Measurements from ENCODE around the gene NKPD1. TPM values are rescaled to one million over a fixed set of nuclear protein-coding genes. Genes with fewer than 3 reads are reported as not detected.

The NKPD1 gene
- total RNA-seq, 5 donors from 2014 or later (not counting 1 experiment from before 2014, with no cell fraction given): 0.95 to 1.3 (median 1.2) TPM

DNA sequence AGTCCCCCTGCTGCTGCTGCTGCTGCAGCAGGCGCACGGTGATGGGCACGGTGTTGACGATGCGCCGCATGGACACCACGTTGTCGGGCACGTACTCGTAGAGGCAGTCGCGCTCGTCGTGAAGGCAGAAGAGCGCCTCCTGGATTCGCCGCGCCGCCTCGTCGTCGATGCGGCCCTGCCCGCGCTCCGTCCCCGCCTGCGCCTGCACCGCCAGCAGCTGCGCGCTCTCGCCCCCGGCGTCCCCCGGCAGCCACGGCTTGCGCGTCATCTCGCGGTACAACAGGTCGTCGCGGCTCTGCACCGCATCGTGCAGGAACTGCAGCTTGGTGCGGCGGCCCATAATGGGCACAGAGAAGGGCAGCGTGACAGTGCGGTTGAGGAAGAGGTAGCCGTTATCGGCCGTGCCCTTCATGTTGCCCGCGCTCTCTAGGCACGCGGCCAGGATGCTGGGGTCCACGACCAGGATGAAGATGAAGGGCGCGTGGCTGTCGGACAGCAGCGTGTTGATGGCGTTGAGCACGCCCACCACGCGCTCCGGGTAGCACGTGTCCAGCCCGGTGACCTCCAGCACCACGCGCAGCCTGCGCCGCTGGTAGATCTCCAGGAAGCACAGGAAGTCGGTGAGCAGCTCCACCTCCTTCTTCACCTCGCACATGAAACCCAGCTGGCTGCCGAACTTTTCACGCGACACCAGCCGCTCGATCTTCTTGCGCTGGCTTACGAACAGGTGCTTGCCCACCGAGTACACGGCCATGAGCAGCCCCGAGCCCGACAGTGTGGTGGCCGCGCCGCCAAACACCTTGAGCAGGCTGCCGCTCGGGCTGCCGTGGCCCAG, 8.1 kb downstream of the NKPD1 start:
- Mint-ChIP-seq H3K4me1 (peaks cover 25 to 30% (median 26%) of the 10 kb centered on the region in 3 donors), H3K9me3 (no peaks in the 10 kb centered on the region), H3K4me3 (peak overlapping the region; percentile 78 to 84 (median 80)), H3K36me3 (no peaks in the 10 kb centered on the region), H3K27ac (peak overlapping the region in 1 of 2 donors; percentile 52), H3K27me3 (peaks cover 5 to 23% of the 10 kb centered on the region in 2 donors)
- DNase-seq (peak in 34 of 35 experiments; percentile 21 to 68 (median 37)), ATAC-seq (replicated peaks in 1 of 4) (peak; percentile 76 to 79 (median 77))
- POLR2A ChIA-PET: interaction anchor here in 1 of 2 donors (0.7 kb wide), 1 partner anchor 1720 kb away, joined by 3 read pairs; no protein-coding TSS in a partner anchor
- WGBS (ENCODE audit: insufficient coverage): 3% methylated on average over 91 of the region's 91 CpGs
- Histone ChIP-seq H3K4me3 (ENCODE audit: control insufficient read depth in 1 of 2, extremely low read depth in 1 of 2, low read length in 1 of 2) (peak overlapping the region; percentile 41 to 52), H3K27me3 (replicated peaks in 1 of 2; ENCODE audit: control insufficient read depth in 2 of 2, extremely low read depth in 1 of 2, insufficient read depth in 2 of 2, low read length in 1 of 2) (peaks cover 0 to 54% of the 10 kb centered on the region in 2 experiments), H3K36me3 (ENCODE audit: control insufficient read depth in 2 of 2, extremely low read depth in 1 of 2, insufficient read depth in 1 of 2, low read length in 1 of 2) (no peaks in the 10 kb centered on the region), H3K9me3 (no peaks in the 10 kb centered on the region), H3K4me1 (ENCODE audit: control insufficient read depth in 1 of 2, extremely low read depth in 1 of 2, insufficient read depth in 2 of 2, low read length in 2 of 2) (peaks cover 0 to 40% of the 10 kb centered on the region in 2 experiments), H3K27ac (ENCODE audit: low read length) (no peak overlapping the region)
- CTCF ChIA-PET: no interaction called here

DNA sequence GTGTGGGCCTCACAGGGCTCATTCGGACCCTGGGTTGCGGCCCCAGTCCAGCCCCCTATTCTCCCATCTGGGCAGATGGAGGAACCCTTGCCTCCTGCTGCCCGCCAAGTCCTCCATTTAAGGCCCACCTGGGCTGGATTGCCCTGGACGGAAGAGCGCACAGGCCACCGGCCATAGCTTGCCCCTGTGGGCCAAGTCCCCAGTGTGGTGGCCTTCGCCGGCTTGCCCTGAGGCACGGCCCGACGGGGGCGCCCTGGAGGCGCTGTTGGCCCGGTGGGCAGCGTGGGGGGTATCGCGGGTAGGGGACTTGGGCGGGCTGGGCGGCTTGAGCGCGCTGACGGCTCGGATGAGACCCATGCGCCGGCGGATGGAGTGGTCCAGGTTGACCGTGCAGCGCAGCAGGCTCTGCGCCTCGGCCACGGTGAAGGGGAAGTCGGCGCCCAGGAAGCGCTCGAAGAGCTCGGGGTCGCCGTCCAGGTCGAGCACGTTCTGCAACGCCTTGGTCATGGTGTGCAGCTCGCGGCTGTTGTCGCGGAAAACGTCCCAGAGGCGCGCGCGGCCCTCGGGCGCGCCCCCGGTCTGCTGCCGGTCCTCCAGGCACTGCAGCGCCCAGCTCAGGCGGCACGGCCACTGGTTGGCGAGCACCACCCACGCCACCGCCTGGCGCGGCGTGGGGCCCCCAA, 8.8 kb downstream of the NKPD1 start:
- Mint-ChIP-seq H3K4me3 (peak overlapping the region; percentile 31 to 84 (median 50)), H3K27ac (no peak overlapping the region), H3K9me3 (no peaks in the 10 kb centered on the region), H3K27me3 (peaks cover under 1 to 19% of the 10 kb centered on the region in 2 donors), H3K4me1 (peaks cover 25 to 26% (median 26%) of the 10 kb centered on the region in 3 donors), H3K36me3 (no peaks in the 10 kb centered on the region)
- Histone ChIP-seq H3K36me3 (ENCODE audit: control insufficient read depth in 2 of 2, extremely low read depth in 1 of 2, insufficient read depth in 1 of 2, low read length in 1 of 2) (no peaks in the 10 kb centered on the region), H3K4me3 (ENCODE audit: control insufficient read depth in 1 of 2, extremely low read depth in 1 of 2, low read length in 1 of 2) (peak overlapping the region; percentile 41 to 52), H3K27me3 (replicated peaks in 1 of 2; ENCODE audit: control insufficient read depth in 2 of 2, extremely low read depth in 1 of 2, insufficient read depth in 2 of 2, low read length in 1 of 2) (peaks cover 0 to 48% of the 10 kb centered on the region in 2 experiments), H3K27ac (ENCODE audit: low read length) (no peak overlapping the region), H3K9me3 (no peaks in the 10 kb centered on the region), H3K4me1 (ENCODE audit: control insufficient read depth in 1 of 2, extremely low read depth in 1 of 2, insufficient read depth in 2 of 2, low read length in 2 of 2) (peaks cover 0 to 40% of the 10 kb centered on the region in 2 experiments)
- ChIA-PET POLR2A (no interaction called here), CTCF (no interaction called here)
- ATAC-seq (replicated peaks in 1 of 4) (no peak), DNase-seq (no peak)
- 28% methylated on average over 63 of the region's 64 CpGs for WGBS (ENCODE audit: insufficient coverage)

GRCh38 chr19:45151320-45151719, 9.5 kb downstream of the NKPD1 start:
- peaks cover 0 to 4% of the 10 kb centered on the region in 2 donors for H3K36me3 ChIP-seq (ENCODE audit: control insufficient read depth in 2 of 2, extremely low read depth in 1 of 2, insufficient read depth in 1 of 2, low read length in 1 of 2)
- H3K4me3 ChIP-seq (ENCODE audit: control insufficient read depth in 1 of 2, extremely low read depth in 1 of 2, low read length in 1 of 2): no peak overlapping the region
- Mint-ChIP-seq H3K36me3 (no peaks in the 10 kb centered on the region), H3K4me1 (peaks cover 25 to 26% (median 25%) of the 10 kb centered on the region in 3 donors), H3K9me3 (no peaks in the 10 kb centered on the region), H3K27me3 (peaks cover 0 to 18% of the 10 kb centered on the region in 2 donors), H3K27ac (no peak overlapping the region), H3K4me3 (peak overlapping the region; percentile 31 to 84 (median 50))
- ChIA-PET POLR2A (no interaction called here), CTCF (no interaction called here)
- H3K4me1 ChIP-seq (ENCODE audit: control insufficient read depth in 1 of 2, extremely low read depth in 1 of 2, insufficient read depth in 2 of 2, low read length in 2 of 2): peaks cover 0 to 40% of the 10 kb centered on the region in 2 experiments
- WGBS (ENCODE audit: insufficient coverage): 89% methylated on average over 4 of the region's 7 CpGs
- peaks cover 0 to 43% of the 10 kb centered on the region in 2 experiments for H3K27me3 ChIP-seq (replicated peaks in 1 of 2; ENCODE audit: control insufficient read depth in 2 of 2, extremely low read depth in 1 of 2, insufficient read depth in 2 of 2, low read length in 1 of 2)
- no peak overlapping the region for H3K27ac ChIP-seq (ENCODE audit: low read length)
- ATAC-seq (replicated peaks in 1 of 4) (no peak), DNase-seq (no peak)
- no peaks in the 10 kb centered on the region for H3K9me3 ChIP-seq

- H3K4me3 Mint-ChIP-seq: peak overlapping the region in 2 of 3 donors; percentile 31 to 84
- ChIA-PET POLR2A (no interaction called here), CTCF (no interaction called here)
- H3K36me3 Mint-ChIP-seq: no peaks in the 10 kb centered on the region
- Histone ChIP-seq H3K4me3 (ENCODE audit: control insufficient read depth in 1 of 2, extremely low read depth in 1 of 2, low read length in 1 of 2) (no peak overlapping the region), H3K4me1 (ENCODE audit: control insufficient read depth in 1 of 2, extremely low read depth in 1 of 2, insufficient read depth in 2 of 2, low read length in 2 of 2) (peaks cover 0 to 40% of the 10 kb centered on the region in 2 experiments), H3K27ac (ENCODE audit: low read length) (no peak overlapping the region), H3K9me3 (no peaks in the 10 kb centered on the region), H3K27me3 (replicated peaks in 1 of 2; ENCODE audit: control insufficient read depth in 2 of 2, extremely low read depth in 1 of 2, insufficient read depth in 2 of 2, low read length in 1 of 2) (peaks cover 0 to 38% of the 10 kb centered on the region in 2 experiments), H3K36me3 (ENCODE audit: control insufficient read depth in 2 of 2, extremely low read depth in 1 of 2, insufficient read depth in 1 of 2, low read length in 1 of 2) (peaks cover 0 to 9% of the 10 kb centered on the region in 2 donors)
- peaks cover 0 to 18% of the 10 kb centered on the region in 2 donors for H3K27me3 Mint-ChIP-seq
- no peak for DNase-seq
- H3K27ac Mint-ChIP-seq: no peak overlapping the region
- ATAC-seq (replicated peaks in 1 of 4): no peak
- H3K4me1 Mint-ChIP-seq: peaks cover 25 to 26% (median 25%) of the 10 kb centered on the region in 3 donors
- WGBS (ENCODE audit: insufficient coverage): 96% methylated on average over 3 of the region's 4 CpGs
- no peaks in the 10 kb centered on the region for H3K9me3 Mint-ChIP-seq
Observed at GRCh38 chr19:45150751-45151281, 10.0 kb downstream of the NKPD1 start.

DNA sequence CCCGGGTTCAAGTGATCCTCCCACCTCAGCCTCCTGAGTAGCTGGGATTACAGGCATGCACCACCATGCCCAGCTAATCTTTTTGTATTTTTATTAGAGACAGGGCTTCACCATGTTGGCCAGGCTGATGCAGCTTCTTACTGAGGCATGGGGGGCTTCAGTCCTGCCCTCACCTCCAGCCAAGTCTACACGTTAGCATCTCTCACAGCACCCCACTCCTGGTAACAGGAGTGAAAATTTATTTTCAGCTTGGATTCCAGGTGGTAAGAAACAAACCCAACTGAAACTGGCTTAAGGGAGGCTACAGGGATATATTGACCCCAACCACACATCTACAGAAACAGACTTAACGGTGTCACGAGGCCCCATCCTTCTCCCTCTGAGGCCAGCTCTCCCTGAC, 10.6 kb downstream of the NKPD1 start:
- Mint-ChIP-seq H3K36me3 (no peaks in the 10 kb centered on the region), H3K4me3 (no peak overlapping the region), H3K4me1 (peaks cover 25 to 26% (median 25%) of the 10 kb centered on the region in 3 donors), H3K27ac (no peak overlapping the region), H3K27me3 (peaks cover 0 to 18% of the 10 kb centered on the region in 2 donors), H3K9me3 (no peaks in the 10 kb centered on the region)
- ChIA-PET CTCF (no interaction called here), POLR2A (no interaction called here)
- 78% methylated on average over 2 of the region's 4 CpGs for WGBS (ENCODE audit: insufficient coverage)
- Histone ChIP-seq H3K27me3 (replicated peaks in 1 of 2; ENCODE audit: control insufficient read depth in 2 of 2, extremely low read depth in 1 of 2, insufficient read depth in 2 of 2, low read length in 1 of 2) (peaks cover 0 to 31% of the 10 kb centered on the region in 2 experiments), H3K4me1 (ENCODE audit: control insufficient read depth in 1 of 2, extremely low read depth in 1 of 2, insufficient read depth in 2 of 2, low read length in 2 of 2) (peaks cover 0 to 40% of the 10 kb centered on the region in 2 experiments), H3K9me3 (no peaks in the 10 kb centered on the region), H3K36me3 (ENCODE audit: control insufficient read depth in 2 of 2, extremely low read depth in 1 of 2, insufficient read depth in 1 of 2, low read length in 1 of 2) (peaks cover 0 to 12% of the 10 kb centered on the region in 2 donors), H3K4me3 (ENCODE audit: control insufficient read depth in 1 of 2, extremely low read depth in 1 of 2, low read length in 1 of 2) (no peak overlapping the region), H3K27ac (ENCODE audit: low read length) (no peak overlapping the region)
- DNase-seq: no peak
- no peak for ATAC-seq (replicated peaks in 1 of 4)

- Mint-ChIP-seq H3K9me3 (no peaks in the 10 kb centered on the region), H3K27ac (peak overlapping the region; percentile 39 to 58), H3K4me3 (no peak overlapping the region), H3K36me3 (no peaks in the 10 kb centered on the region), H3K4me1 (peaks cover 21 to 23% (median 22%) of the 10 kb centered on the region in 3 donors), H3K27me3 (peaks cover 0 to 14% of the 10 kb centered on the region in 2 donors)
- ChIA-PET CTCF (no interaction called here), POLR2A (interaction anchor here in 1 of 2 donors (0.6 kb wide), 1 partner anchor 84 kb away, joined by 15 read pairs; no protein-coding TSS in a partner anchor)
- DNase-seq (no peak), ATAC-seq (replicated peaks in 1 of 4) (no peak)
- 66% methylated on average over 5 of the region's 9 CpGs for WGBS (ENCODE audit: insufficient coverage)
- H3K27ac ChIP-seq (ENCODE audit: low read length): no peak overlapping the region
- H3K4me3 ChIP-seq (ENCODE audit: control insufficient read depth in 1 of 2, extremely low read depth in 1 of 2, low read length in 1 of 2): no peak overlapping the region
- peaks cover 0 to 23% of the 10 kb centered on the region in 2 experiments for H3K27me3 ChIP-seq (replicated peaks in 1 of 2; ENCODE audit: control insufficient read depth in 2 of 2, extremely low read depth in 1 of 2, insufficient read depth in 2 of 2, low read length in 1 of 2)
- peaks cover 6 to 14% of the 10 kb centered on the region in 2 donors for H3K36me3 ChIP-seq (ENCODE audit: control insufficient read depth in 2 of 2, extremely low read depth in 1 of 2, insufficient read depth in 1 of 2, low read length in 1 of 2)
- H3K4me1 ChIP-seq (ENCODE audit: control insufficient read depth in 1 of 2, extremely low read depth in 1 of 2, insufficient read depth in 2 of 2, low read length in 2 of 2): peaks cover 0 to 34% of the 10 kb centered on the region in 2 experiments
- no peaks in the 10 kb centered on the region for H3K9me3 ChIP-seq
Observed at GRCh38 chr19:45149129-45149528, 11.7 kb downstream of the NKPD1 start.

All from T-cell (primary cell).